HuH-7.5 (cell line): Measurements from ENCODE around the gene SLC44A1.
"Not testable (repeated sequence)": the region's sequence is repeated elsewhere in the genome, so short reads cannot be mapped to it uniquely, and the experiment has no call there.

ENCODE experiments used
- DNase-seq: peaks from one replicate; pipeline ENCODE4 v3.0.0; 2011; ENCODE audit warnings: low spot score

Gene SLC44A1

GRCh38 chr9:105242557-105242956 lies 1.9 kb upstream of the SLC44A1 start:
- DNase-seq = no peak

- no peak for DNase-seq
These were observed 1.3 kb upstream of the SLC44A1 start for GRCh38 chr9:105243015-105243686.

GRCh38 chr9:105244734-105245028 lies 230 bp downstream of the SLC44A1 start:
- DNase-seq = peak; percentile 35

- peak; percentile 53 for DNase-seq
These were observed 809 bp downstream of the SLC44A1 start for GRCh38 chr9:105245029-105245890.

GRCh38 chr9:105245891-105246161 lies 1.4 kb downstream of the SLC44A1 start:
- DNase-seq = no peak

- DNase-seq = no peak
These were observed 2.3 kb downstream of the SLC44A1 start for GRCh38 chr9:105246656-105247173.

- DNase-seq = no peak
These were observed 4.2 kb downstream of the SLC44A1 start for GRCh38 chr9:105248691-105249090.

GRCh38 chr9:105251133-105251532 lies 6.7 kb downstream of the SLC44A1 start:
- DNase-seq = no peak

GRCh38 chr9:105251733-105252404 lies 7.4 kb downstream of the SLC44A1 start:
- peak; percentile 31 for DNase-seq

GRCh38 chr9:105252405-105252756 lies 7.9 kb downstream of the SLC44A1 start:
- DNase-seq = no peak

- no peak for DNase-seq
These were observed 9.8 kb downstream of the SLC44A1 start for GRCh38 chr9:105254226-105254625.

GRCh38 chr9:105255421-105255820 lies 11.0 kb downstream of the SLC44A1 start:
- DNase-seq = no peak

- not testable (repeated sequence) for DNase-seq
These were observed 12.1 kb downstream of the SLC44A1 start for GRCh38 chr9:105256569-105256968.

GRCh38 chr9:105257809-105258208 lies 13.4 kb downstream of the SLC44A1 start:
- no peak for DNase-seq

- DNase-seq = no peak
These were observed 13.8 kb downstream of the SLC44A1 start for GRCh38 chr9:105258225-105258737.

GRCh38 chr9:105259274-105259673 lies 14.8 kb downstream of the SLC44A1 start:
- DNase-seq = no peak

- DNase-seq = no peak
These were observed 15.5 kb downstream of the SLC44A1 start for GRCh38 chr9:105259731-105260612.

GRCh38 chr9:105262497-105262896 lies 18.0 kb downstream of the SLC44A1 start:
- DNase-seq = no peak

GRCh38 chr9:105264380-105264779 lies 19.9 kb downstream of the SLC44A1 start:
- DNase-seq = no peak

GRCh38 chr9:105268254-105268653 lies 23.8 kb downstream of the SLC44A1 start:
- not testable (repeated sequence) for DNase-seq

GRCh38 chr9:105269593-105269992 lies 25.1 kb downstream of the SLC44A1 start:
- DNase-seq = no peak

GRCh38 chr9:105270711-105271110 lies 26.3 kb downstream of the SLC44A1 start:
- no peak for DNase-seq
